Measurements from ENCODE around the gene RGCC.
"Not testable (repeated sequence)": the region's sequence is repeated elsewhere in the genome, so short reads cannot be mapped to it uniquely, and the experiment has no call there.

RGCC gene, protein sequence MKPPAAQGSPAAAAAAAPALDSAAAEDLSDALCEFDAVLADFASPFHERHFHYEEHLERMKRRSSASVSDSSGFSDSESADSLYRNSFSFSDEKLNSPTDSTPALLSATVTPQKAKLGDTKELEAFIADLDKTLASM

DNA sequence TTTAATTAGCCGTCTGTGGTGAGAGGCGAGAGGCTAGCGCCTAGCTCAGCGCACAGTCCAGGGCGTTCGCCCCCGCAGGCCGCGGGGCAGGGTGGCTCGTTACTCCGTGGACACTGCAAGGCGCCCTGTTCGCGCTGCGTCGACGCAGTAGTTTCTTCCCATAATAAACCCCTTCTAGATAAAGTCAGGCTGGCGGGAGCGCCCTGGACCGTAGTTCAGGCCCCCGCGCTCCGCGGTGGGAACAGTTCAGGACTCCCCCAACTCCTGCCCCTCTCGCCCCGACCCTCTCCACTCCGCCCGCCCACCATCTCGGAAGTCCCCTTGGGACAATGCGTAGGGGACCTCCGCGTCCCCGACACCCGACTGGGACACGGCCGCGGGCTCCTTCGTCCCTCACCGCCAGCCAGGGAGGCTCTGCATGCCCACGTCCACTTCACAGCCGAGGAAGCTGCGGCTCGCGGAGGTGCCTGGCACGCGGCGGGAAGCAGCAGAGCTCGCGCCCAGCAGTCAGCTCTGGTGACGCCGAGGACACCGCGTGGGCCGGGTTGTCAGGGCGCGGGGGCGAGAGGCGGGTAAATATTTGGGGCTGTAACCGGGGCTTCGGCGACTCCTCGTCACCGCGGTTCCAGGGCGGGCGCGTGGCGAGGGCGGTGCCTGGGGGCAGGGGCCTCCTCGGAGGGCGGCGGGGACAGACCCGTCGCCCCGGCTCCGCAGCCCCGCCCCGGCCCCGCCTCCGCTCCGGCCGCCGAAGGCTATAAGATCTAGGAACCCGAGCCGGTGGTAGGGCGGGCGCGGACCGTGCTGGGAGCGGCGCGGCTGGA is at the start of gene RGCC:
RGCC (plus strand) TSS at position 783 of the 821 bp plus-strand sequence. CDS start 158 bp downstream, outside the sequence.
- DNase-seq, result no peak

DNA sequence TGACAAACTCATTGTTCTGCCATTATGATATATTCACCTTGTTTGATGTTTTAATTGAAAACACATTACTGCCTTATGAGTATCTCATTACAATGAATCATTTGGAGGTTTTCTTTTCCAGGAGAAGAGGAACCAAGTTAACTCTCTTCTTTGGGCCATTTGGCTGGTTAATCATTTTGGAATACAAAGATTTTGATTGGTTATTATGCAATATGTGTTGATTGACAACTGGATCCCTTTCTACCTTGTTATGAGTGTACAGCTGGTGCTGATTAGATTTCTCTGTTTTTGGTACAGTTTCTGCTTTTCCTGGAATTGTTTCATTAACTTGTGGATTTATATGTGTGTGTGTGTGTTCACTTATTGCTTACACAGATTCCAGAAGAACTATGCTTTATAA is 49.2 kb upstream of the RGCC start:
- no peak for DNase-seq

DNA sequence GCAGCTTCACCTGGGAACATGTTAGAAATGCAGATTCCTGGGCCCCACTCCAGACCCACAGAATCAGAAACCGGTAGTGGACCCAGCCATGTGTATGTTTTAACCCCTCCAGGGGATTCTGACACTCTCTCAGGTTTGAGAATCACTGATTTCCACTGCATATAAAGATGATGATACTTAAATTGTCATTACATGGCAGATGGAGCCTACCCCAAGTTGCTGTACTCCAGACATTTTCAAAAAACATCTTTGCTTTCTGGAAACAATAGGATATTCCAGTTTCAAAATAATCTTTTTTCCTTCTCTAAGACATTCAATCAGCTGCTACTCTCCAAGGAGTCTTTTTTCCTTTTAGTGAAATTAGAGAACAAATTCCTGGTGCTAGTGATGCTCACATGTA is 48.6 kb upstream of the RGCC start:
- no peak for DNase-seq

DNA sequence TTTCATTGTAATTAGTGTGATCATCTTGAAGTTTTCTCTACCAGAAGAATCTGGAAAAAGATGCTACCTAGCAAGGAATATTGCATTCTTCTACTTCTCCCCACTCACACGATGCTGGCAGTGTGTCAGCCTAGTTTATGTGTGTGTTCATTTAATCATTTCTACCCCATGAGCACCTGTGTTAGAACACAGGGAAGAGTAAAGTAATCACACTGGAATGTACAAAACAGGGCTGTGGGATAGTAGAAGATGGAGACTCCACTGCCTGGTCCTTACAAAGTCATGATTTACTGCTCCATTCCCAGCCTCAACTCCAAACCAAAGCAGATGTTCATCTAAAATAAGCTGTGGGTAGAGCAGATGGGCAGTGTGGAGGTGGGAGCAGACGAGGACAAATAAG is 47.7 kb upstream of the RGCC start:
- DNase-seq, result no peak

DNA sequence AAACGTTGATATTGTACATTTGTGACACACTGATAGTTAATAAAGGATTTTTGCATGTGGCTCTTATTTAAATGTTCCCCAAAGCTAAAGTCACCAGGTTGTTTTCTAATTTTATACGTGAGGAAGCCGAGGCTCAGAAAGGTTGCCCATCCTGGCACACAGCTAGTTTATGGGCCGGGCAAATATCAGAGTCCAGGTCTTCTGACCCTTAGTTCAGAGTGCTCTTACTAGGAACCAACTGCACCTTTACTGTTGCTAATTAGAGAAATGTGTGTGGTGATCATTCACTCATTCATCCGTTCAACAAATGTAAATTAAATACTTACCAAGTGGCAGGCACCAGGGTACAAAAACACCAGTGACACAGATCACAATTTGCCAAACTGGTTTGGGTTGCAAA is 46.3 kb upstream of the RGCC start:
- DNase-seq, result no peak

DNA sequence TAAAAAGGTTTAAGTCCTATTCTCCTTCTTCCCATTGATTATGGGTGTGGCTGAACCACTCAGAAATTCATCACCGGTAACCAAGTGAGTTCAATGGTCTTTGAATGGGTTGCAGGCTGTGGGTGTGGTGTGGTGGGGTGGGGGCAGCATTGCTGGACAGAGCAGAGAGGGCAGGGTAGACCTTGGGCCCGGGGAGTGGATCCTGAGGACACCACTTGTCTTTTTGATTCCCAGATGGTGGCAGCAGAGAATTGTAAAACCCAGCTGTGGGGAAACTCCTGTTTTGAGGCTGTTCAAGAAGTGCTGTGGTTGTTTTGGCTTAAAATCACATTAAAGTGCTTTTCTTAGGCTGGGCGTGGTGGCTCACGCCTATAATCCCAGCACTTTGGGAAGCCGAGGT is 45.8 kb upstream of the RGCC start:
- DNase-seq, result no peak

DNA sequence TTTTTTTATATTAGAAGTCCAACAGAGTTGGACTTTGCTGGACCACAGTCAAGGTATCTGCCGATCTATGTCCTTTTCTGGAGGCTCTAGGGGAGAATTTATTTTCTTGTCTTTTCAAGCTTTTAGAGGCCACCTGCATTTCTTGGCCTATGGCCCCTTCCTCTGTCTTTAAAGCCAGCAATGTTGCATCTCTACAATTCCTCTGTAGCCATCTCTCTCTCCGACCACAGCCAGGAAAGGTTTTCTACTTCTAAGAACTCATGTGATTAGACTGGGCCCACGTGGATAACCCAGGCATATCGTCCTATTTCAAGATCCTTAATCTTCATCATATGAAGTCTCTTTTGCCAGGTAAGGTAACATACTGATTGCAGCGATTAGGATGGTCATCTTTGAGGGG is 43.5 kb upstream of the RGCC start:
- DNase-seq, result no peak

DNA sequence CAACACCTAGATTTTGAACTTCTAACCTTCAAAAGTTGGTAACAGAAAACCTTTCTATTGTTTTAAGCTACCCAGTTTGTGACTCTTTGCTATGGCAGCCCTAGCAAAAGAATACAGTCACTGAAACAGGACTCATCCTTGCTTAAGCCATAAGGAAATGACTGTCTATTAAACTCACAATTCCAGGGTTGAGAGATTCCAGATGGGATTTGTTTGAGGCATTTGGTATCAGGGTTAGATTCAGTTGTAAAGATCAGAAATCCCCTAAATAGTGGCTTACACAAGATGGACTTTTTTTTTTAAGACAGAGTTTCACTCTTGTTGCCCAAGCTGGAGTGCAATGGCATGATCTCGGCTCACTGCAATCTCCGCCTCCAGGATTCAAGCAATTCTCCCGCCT is 41.1 kb upstream of the RGCC start:
- DNase-seq, result no peak

DNA sequence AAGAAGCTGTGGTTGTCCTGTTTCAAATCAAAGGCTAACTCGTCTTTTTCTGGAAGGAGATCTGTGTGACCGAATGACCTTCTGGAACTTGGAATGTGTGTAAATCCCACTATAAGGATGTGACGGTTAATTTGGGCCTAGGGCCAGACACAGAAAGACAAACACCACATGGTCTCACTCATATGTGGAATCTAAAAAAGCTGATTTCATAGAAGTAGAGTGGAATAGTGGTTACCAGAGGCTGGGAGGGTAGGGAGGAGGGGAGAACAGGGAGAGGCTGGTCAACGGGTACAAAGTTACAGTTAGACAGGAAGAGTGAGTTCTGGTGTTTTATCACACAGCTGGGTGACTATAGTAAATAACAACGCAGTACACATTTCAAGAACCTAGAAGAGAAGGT is 39.3 kb upstream of the RGCC start:
- DNase-seq, result no peak

DNA sequence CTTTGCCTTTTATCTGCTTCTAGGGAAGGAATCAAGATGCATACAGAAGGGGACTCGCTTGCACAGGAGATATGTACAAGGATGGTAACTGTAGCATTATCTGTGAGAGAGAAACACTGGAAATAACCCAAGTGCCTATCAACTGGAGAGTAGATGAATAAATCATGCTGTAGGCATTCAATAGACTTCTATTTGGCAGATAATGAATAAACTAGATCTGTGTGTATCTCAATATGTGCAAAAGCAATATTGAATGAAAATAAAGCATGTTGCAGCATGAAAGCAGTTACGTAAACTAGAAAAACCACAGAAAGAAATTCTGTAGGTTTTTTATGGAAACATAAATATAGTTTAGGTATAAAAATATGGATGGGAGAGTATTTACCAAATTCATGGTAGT is 38.6 kb upstream of the RGCC start:
- DNase-seq, result no peak

DNA sequence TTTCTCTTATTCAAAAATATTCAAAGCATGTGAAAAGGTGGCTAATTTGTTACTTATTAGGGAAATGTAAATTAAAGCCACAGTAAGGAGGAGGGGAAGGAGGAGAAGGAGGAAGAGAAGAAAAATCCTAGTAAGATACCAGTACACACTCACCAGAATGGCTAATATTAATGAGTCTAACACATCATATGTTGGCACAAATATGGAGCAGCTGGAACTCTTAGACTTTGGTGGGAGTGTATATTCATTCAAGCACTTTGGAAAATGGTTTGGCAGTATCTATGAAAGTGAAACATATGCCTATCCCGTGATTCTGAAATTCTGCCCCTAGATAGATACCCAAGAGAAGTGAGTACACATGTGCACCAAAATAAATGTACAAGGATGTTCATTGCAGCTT is 38.1 kb upstream of the RGCC start:
- DNase-seq, result no peak

DNA sequence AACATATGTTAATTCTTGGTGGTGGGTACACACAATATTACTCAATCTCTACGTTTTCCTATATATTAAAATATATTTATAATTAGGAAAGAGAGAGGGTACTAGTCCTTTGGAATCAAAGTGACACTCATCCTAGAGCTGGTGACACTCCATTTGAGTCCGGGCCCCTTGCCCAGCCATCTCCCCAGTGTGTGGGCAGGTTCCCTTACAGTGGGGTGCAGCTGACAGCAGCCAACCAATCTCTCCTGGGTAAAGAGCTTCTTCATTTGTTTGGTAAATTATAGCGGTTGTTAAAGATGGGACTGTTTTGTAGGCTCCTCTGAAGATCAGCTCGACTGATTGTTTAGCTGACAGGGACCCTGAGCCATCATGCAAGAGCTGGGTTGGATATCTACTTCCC is 37.2 kb upstream of the RGCC start:
- DNase-seq, result no peak

DNA sequence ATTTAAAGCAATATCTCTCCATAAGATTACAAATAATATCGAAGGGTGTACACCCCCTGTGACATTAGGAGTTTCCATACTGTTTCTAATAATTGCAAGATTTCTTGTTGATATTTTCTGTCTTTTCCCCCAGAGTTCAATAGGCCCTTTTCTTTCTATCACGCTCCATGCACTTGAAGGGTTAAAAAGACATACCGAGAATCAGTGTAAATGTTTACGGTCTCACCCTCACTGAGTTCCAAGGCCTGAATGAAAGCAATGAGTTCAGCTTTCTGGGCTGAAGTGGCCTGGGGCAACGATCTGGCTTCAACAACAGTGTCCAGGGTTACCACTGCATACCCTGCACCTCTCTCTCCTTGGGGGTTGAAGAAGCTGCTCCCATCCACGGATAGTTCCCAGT is 36.0 kb upstream of the RGCC start:
- not testable (repeated sequence) for DNase-seq

DNA sequence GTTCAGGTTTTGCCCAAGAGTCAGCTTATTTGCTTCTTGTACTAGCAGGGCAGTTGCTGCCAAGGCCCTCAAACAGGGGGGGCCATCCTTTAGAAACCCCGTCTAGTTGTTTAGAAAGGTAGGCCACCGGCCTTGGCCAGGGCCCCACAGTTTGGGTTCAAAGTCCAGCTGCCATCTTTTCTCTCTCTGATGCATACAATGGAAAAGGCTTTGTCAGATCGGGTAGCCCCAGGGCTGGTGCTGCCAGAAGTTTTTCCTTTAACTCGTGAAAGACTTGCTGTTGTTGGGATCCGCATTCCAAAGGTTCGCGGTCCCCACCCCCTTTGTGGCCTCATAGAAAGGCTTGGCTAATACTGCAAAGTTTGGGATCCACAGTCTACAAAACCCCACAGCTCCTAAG is 35.4 kb upstream of the RGCC start:
- DNase-seq, result not testable (repeated sequence)

DNA sequence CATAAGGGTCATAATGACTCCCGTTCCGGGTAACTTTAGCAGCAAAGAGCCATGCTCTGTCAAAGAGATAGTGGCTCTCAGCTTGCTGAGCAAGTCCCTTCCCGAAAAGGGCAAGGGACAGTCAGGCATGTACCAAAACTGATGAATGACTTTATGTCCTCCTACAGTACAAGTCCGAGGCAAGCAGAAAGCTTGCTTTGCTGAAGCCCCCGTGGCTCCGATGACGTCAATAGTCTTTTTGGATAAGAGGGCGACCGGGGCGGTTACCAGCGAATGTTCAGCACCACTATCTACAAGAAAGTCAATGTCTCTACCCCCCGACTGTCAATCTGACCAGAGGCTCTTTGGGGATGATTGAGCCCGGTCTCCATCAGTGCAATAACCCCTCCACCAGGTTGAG is 34.1 kb upstream of the RGCC start:
- not testable (repeated sequence) for DNase-seq

DNA sequence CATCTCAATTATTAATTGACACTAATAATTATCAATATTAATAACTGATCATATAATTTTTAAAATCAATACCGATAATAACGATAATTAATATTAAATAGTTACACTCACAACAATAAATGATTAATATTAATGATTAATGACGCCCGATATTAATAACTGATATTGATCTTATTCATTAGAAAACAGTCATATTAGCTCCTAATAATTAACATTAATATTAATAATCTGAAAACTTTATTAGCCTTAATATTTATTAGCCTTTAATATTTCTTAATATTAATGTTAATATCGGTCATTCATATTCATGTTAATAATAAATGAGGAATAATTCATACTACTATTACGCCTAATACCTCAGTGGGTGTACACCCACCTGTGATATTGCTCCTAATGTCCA is 32.7 kb upstream of the RGCC start:
- not testable (repeated sequence) for DNase-seq

DNA sequence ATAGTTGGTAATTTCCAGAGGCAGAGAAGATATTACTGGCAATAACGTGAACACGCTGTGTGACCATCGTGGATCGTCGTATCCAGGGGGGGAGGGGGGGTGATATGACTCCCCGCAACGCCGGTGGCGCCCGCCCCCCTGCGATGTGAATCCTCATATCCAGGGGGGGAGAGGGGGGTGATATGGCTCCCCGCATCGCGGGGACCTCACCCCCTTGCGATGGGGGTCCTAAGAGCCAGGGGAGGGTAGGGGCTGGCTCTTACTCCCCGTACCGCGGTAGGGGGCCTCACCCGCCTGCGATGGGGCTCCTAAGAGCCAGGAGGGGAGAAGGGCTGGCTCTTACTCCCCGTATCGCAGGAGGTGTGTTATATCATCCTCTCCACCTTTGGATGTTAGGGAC is 31.3 kb upstream of the RGCC start:
- no peak for DNase-seq

DNA sequence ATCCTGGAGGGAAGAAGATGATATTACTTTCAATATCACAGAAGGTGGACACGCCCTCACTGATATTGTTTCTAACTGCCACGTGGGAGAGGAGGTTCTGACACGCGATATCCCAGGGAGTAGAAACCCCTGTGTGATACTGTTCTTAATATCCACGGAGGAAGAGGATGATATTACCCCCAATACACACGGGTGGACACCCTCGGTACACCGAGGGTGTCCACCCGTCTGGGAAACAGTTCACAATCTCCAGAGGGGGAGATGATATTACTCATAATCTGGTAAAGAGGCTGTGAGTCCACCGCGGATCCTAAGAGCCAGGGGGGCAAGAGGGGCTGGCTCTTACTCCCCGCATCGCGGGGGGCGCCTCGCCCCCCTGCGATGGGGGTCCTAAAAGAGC is 29.7 kb upstream of the RGCC start:
- no peak for DNase-seq

DNA sequence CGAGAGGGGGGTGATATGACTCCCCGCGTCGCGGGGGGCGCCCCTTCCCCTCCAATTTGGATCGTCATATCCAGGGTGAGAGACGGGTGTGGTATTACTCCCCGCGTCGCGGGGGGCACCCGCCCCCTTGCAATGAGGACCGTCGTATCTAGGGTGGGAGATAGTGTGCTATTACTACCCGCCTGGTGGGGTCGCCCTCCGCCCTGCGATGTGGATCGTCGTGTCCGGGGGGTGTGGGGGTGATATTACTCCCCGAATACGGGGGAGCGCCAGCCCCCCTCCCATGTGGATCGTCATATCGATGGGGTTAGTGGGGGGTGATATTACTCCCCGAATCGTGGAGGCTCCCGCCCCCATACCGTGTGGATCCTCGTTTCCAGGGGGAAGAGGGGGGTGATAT is 29.2 kb upstream of the RGCC start:
- DNase-seq, result no peak

DNA sequence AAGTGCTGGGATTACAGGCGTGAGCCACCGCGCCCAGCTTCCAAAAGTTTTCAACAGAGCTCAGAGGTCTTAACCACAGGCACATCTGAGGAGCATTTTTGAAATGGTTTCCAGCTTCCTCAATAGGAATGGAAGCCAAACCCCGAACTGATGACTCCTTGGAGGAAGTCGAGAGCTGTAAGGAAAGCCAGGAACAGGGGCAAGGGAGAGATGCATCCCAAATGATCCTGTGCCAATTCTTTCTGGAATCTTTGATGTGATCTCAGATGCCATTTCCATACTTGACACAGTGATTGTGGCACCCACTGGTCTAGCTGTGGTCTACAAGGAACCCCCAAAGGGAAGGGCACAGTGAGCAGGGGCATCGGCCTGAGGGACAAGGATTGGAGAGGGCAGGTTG is 23.3 kb upstream of the RGCC start:
- not testable (repeated sequence) for DNase-seq

DNA sequence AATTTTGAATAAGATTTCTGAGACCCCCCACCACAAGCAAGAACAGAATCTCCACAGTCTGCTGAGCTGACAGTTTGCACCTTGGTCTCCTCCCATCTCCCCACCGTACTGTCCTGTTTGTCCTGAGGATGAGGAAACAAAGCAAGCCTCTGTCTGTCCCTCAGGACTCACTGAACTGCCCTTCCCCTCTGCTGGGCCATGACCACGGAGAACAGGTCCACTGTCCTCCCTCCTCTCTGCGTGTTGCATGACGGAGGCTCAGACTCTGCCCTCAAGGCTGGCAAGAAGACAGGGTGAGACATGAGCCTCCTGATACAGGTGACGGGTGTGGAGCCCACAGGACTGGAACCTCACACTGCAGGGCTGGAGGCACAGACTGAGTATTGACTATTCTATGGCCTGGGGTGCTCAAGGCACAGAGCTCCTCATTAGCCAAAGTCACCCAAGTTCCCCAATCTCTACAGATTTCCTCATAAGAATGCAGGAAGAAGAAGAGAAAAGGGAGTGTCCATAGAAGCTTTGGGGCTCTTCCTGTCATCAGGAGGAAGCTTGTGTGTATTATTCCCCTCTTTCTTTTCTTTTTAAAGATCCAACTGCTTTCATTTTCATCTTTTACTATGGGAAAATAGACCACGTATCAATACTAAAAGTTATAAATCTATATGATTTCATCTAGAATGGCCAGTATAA is 22.4 kb upstream of the RGCC start:
- no peak for DNase-seq

DNA sequence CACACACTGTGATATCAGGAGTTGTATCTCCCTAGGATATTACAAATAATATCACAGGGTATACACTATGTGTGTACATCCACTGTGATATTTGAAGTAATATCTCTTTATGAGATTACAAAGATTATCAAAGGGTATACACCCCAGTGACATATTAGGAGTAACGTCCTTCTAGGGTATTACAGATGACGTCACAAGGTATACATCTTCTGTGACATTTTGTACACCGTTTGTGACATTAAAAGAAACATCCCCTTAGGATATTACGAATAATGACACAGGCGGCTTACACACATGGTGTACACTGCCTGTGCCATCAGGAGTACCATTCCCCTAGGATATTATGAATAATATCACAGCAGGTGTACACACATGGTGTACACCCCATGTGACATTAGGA is 13.4 kb upstream of the RGCC start:
- DNase-seq, result no peak

DNA sequence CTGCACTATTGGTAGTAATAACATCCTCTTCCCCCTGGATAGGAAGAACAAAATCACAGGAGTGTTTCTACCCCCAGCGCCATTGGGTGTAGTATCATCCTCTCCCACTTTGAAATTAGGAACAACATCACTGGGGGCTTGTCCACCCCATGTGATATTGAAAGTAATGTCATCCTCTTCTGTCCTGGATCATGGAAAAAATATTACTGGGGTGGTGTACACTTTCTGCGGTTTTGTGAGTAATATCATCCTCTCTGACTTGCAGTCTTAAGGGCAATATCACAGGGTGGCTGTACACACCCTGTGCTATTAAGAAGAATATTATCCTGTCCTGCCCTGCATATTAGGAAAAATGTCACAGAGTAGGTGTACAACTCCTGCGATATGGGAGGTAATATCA is 4.9 kb upstream of the RGCC start:
- no peak for DNase-seq

DNA sequence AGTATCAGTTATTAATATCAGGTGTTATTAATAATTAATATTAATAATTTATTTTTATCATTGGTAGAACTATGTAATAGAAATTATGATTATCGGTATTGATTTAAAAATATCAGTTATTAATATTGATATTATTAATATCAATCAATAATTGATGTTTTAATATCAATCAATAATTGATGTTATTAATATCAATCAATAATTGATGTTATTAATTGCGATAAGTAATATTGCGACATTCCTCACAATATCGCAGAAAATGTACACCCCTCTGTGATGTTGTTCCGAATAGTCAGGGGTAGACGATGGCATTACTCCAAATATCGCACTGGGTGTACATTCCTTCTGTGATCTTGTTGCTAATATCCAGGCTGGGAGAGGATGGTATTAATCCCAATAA is 3.7 kb upstream of the RGCC start:
- no peak for DNase-seq

All from NCI-H1105 treated with DMSO at 0.1 percent for 48 hours (cell line).